Measurements from ENCODE around the gene NT5C. TPM values are rescaled to one million over a fixed set of nuclear protein-coding genes. Genes with fewer than 3 reads are reported as not detected.

Gene NT5C
- total and polyA plus RNA-seq, 12 donors = 17.1 to 71.7 (median 23.6) TPM

DNA sequence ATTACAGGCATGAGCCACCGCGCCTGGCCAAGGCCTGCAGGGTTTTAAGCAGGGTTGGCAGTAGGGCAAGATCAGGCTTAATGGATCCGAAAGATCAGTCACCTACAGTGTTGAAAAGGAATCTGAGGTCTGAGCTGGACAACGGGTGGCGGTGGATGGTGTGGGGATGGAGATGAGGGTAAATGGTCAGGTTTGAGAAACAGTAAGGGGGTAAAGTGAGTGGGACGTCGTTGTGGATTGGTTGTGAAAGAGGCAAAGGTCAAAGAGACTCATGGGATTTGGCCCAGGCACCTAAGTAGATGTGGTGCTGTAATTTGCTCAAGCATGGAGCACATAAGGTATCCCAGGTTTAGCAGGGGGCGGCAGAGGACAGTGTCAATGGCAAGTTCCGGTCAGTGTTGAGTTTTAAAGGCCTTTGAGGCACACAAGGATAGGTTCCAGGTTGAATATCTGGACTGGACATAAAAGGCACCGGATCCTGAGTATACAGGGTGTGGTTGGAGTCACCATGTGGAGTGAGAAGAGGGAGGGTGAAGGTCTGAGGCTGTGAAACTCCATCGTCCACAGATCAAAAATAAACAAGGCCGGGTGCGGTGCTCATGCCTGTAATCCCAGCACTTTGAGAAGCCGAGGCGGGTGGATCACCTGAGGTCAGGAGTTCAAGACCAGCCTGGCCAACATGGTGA lies 44.9 kb downstream of the NT5C start:
- intact Hi-C loops (cut with DNase I) = no loop called here
- no peak for DNase-seq
- H3K9me3 ChIP-seq = no peaks in the 10 kb centered on the region
- no peaks in the 10 kb centered on the region for H3K36me3 ChIP-seq
- TF ChIP-seq, protein P1, sequence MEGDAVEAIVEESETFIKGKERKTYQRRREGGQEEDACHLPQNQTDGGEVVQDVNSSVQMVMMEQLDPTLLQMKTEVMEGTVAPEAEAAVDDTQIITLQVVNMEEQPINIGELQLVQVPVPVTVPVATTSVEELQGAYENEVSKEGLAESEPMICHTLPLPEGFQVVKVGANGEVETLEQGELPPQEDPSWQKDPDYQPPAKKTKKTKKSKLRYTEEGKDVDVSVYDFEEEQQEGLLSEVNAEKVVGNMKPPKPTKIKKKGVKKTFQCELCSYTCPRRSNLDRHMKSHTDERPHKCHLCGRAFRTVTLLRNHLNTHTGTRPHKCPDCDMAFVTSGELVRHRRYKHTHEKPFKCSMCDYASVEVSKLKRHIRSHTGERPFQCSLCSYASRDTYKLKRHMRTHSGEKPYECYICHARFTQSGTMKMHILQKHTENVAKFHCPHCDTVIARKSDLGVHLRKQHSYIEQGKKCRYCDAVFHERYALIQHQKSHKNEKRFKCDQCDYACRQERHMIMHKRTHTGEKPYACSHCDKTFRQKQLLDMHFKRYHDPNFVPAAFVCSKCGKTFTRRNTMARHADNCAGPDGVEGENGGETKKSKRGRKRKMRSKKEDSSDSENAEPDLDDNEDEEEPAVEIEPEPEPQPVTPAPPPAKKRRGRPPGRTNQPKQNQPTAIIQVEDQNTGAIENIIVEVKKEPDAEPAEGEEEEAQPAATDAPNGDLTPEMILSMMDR (IDR thresholded peaks at IDR 0.05) = no peak
- H3K27ac ChIP-seq = peak overlapping the region in 7 of 10 donors; percentile 68 to 95 (median 92)
- H3K4me1 ChIP-seq = peaks cover 13 to 57% (median 35%) of the 10 kb centered on the region in 9 donors
- WGBS, 2 donors = 84 to 86% methylated on average over 15 of the region's 15 CpGs
- H3K4me3 ChIP-seq = peak overlapping the region in 2 of 10 donors; percentile 73 to 77
- H3K27me3 ChIP-seq = no peaks in the 10 kb centered on the region
- no peak for ATAC-seq

DNA sequence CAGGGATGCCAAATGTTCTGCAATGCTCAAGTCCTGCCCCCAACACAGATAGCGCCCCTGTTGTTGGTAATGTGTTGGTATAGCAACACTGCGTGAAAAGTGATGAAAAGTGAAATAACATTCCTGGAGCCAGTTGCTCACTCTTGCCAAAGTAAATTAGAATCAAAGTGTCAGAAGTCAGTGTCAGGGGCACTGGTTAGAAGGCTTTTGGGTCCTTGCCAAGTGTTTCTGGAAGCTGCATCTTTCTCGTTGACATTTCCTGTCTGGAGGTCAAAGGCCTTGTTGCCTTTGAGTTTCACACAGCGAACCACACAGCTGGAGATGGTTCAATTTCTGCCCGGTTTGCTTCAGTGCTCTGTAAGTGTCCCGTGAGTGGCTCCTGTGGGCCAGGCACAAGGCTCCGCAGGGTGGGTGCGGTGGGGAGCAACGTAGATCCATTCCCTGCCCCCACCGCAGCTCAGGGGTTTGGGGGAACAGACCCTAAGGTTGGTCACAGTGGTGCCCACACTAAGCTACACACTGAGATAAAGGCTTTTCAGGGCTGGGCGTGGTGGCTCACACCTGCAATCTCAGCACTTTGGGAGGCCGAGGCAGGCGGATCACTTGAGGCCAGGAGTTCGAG lies 47.4 kb downstream of the NT5C start:
- TF ChIP-seq, protein P1 (IDR thresholded peaks at IDR 0.05) = no peak
- Histone ChIP-seq H3K36me3 (no peaks in the 10 kb centered on the region), H3K27ac (no peak overlapping the region), H3K4me3 (no peak overlapping the region), H3K4me1 (peaks cover 8 to 44% (median 29%) of the 10 kb centered on the region in 9 donors), H3K9me3 (no peaks in the 10 kb centered on the region), H3K27me3 (no peaks in the 10 kb centered on the region)
- 55 to 57% methylated on average over 14 of the region's 14 CpGs for WGBS, 2 donors
- DNase-seq (no peak), ATAC-seq (no peak)
- intact Hi-C loops (cut with DNase I) = no loop called here

DNA sequence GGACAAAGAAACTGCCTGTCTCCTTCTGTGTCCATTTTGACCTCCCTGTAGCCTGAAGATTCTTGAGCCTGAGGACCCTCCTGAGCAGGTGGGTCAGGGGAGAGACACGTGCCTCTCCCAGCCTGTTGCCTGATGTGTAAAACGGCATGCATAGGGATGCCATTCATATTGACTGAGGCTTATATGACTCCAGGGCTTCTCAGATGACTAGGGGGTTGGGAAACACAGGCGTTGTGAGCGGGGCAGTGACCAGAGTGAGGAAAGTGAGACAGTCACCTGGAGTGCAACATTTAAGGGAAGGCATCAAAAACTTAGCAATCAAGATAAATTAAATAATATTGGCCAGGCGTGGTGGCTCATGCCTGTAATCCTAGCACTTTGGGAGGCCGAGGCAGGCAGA lies 48.9 kb downstream of the NT5C start:
- TF ChIP-seq, protein P1 (IDR thresholded peaks at IDR 0.05) = no peak
- no peak for ATAC-seq
- no peak for DNase-seq
- H3K36me3 ChIP-seq = no peaks in the 10 kb centered on the region
- 83 to 89% methylated on average over 6 of the region's 6 CpGs for WGBS, 2 donors
- no peak overlapping the region for H3K4me3 ChIP-seq
- no peak overlapping the region for H3K27ac ChIP-seq
- no peaks in the 10 kb centered on the region for H3K27me3 ChIP-seq
- intact Hi-C loops (cut with DNase I) = no loop called here
- H3K4me1 ChIP-seq = peaks cover 9 to 45% (median 29%) of the 10 kb centered on the region in 9 donors
- no peaks in the 10 kb centered on the region for H3K9me3 ChIP-seq

DNA sequence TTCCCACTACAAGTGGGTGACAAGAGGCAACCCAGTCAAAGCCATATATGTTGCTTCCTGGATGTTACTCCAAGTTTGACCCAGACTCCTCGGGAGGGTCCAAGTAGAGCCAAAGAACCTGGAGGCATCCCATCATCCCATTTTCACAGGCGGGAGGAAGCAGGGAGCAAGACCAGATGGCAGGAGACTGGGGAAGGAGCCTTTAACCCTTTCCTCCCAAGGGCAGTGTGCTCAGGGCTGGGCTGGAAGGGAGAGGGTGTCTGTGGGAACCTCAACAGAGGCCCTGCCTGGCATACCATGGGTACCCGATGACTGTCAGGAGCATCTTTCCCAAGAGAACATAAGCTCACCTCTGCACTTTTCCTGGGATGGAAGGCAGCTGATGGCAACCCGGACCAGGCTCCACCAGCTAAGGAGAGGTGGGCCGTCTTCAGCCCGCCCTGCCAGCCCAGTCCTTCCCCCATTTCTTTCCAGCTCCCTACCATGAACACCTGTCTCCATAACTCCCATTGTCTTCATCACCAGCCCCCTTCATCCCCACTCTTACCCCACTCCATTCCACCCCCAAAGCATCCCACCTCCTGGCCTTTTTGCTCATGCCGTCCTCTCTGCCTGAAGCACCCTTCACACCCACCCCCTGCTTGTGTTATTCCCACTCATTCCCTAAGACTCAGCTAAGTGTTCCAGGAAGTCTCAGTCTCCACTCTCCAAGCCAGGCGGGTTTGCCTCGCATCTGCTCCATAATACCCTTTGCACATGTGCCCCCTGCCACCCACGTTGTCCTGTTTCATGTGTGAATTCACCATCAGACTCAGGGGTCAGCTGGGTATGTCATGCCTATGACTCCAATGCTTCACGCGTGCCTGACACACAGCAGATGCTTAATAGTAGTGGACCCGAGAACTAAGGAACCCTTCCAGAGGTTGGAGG lies 49.7 kb downstream of the NT5C start:
- Histone ChIP-seq H3K4me3 (no peak overlapping the region), H3K27me3 (no peaks in the 10 kb centered on the region), H3K9me3 (no peaks in the 10 kb centered on the region), H3K36me3 (no peaks in the 10 kb centered on the region), H3K27ac (no peak overlapping the region), H3K4me1 (peaks cover 7 to 44% (median 30%) of the 10 kb centered on the region in 9 donors)
- TF ChIP-seq, protein P1 (IDR thresholded peaks at IDR 0.05) = no peak
- WGBS, 2 donors = 80 to 81% methylated on average over 13 of the region's 13 CpGs
- ATAC-seq (no peak), DNase-seq (no peak)
- intact Hi-C loops (cut with DNase I) = no loop called here
